Left ventricle myocardium inferior (tissue), 1 donor: ENCODE data around the gene YAE1. TPM values are rescaled to one million over a fixed set of nuclear protein-coding genes. Genes with fewer than 3 reads are reported as not detected.

ENCODE experiments used
- DNase-seq: peaks from one replicate; pipeline ENCODE4 v3.0.0-alpha.2; 2020
- H3K27ac ChIP-seq: fragments of 200-600 bp; replicated peaks from 2 replicates; pipeline ENCODE4 v1.8.0; 2021
- H3K27me3 ChIP-seq: fragments of 200-600 bp; 2 replicates; pipeline ENCODE4 v1.8.0; 2021; ENCODE audit warnings: low read depth
- H3K36me3 ChIP-seq: fragments of 200-600 bp; 2 replicates; pipeline ENCODE4 v1.8.0; 2021
- H3K4me1 ChIP-seq: fragments of 200-600 bp; 2 replicates; pipeline ENCODE4 v1.8.0; 2021
- H3K4me3 ChIP-seq: fragments of 200-600 bp; 2 replicates; pipeline ENCODE4 v1.8.0; 2021; ENCODE audit warnings: mild to moderate bottlenecking, moderate library complexity
- H3K9me3 ChIP-seq: fragments of 200-600 bp; replicated peaks from 2 replicates; pipeline ENCODE4 v1.8.0; 2021
- CTCF ChIP-seq: fragments of 200-600 bp; IDR thresholded peaks from 2 replicates; pipeline ENCODE4 v1.8.0; 2021; ENCODE audit warnings: antibody characterized with exemption, mild to moderate bottlenecking, borderline replicate concordance
- intact Hi-C: fragments of 100-400 bp; cut with micrococcal nuclease; formaldehyde crosslinking; loops from one replicate; pipeline ENCODE4 v1.11.0; 2022
- total RNA-seq: library from RNA; stranded (reverse); fragmentation: NEBNext Ultra II Directional; extraction: Animal tissue kit (Norgen Biotek cat#: 25700); gene quantifications from one replicate; pipeline ENCODE4 v1.2.1, GENCODE V29; 2021
- donor health status: DM: no; HTN: yes; CAD: no; lungs with severe emphysema.

Gene YAE1
- total RNA-seq, 1 donor from 2014 or later: 18.6 TPM

DNA sequence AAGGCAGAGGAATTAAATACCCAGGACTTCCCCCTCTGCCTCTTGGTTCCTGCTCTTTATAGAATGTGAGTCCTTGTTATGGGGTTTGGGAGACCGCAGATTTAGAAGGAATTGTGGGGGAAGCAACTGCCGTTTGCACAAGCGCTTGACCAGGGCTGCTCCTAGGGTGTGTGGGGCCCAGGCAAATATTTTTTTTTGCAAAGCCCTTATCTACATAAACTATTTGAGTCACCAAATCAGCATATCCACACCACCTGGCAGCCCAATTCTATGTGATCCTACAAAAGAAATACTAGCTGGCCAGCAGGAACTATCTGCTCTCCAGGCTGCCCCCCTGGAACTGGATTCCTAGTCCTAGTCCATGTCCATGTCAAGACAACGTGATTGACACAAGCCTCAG is 33.4 kb upstream of the YAE1 start:
- no peak for DNase-seq
- Histone ChIP-seq H3K4me1 (no peaks in the 10 kb centered on the region), H3K27ac (no peak overlapping the region), H3K36me3 (no peaks in the 10 kb centered on the region), H3K4me3 (no peak overlapping the region), H3K9me3 (no peaks in the 10 kb centered on the region), H3K27me3 (peaks cover 40% of the 10 kb centered on the region)
- TF ChIP-seq CTCF: no peak
- intact Hi-C loops: no loop called here

DNA sequence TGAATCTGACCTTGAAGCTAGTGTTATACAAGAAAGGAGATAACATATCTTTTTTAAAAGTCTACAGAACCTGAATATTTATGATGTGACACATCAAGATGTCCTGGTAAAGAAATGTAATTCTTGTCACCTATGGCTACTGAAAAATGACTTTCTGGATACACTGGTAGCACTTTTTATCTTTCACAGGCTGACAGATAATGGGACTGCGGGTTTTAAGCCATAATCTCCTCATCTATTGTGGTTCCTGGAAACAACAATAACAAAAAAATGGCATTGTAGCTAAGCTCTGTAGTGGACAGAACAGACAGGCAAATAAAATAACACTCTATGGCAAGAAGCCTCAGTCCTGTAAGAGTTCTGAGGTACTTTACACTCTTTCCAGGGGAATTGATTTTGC is 31.6 kb upstream of the YAE1 start:
- Histone ChIP-seq H3K4me3 (no peak overlapping the region), H3K27ac (no peak overlapping the region), H3K27me3 (peaks cover 42% of the 10 kb centered on the region), H3K36me3 (no peaks in the 10 kb centered on the region), H3K9me3 (no peaks in the 10 kb centered on the region), H3K4me1 (no peaks in the 10 kb centered on the region)
- no peak for DNase-seq
- intact Hi-C loops: no loop called here
- no peak for TF ChIP-seq CTCF

GRCh38 chr7:39535064-39535463 is 31.1 kb upstream of the YAE1 start:
- H3K4me1 ChIP-seq: no peaks in the 10 kb centered on the region
- intact Hi-C loops: no loop called here
- no peaks in the 10 kb centered on the region for H3K9me3 ChIP-seq
- no peaks in the 10 kb centered on the region for H3K36me3 ChIP-seq
- no peak overlapping the region for H3K27ac ChIP-seq
- H3K27me3 ChIP-seq: peaks cover 39% of the 10 kb centered on the region
- no peak for DNase-seq
- no peak for TF ChIP-seq CTCF
- no peak overlapping the region for H3K4me3 ChIP-seq

GRCh38 chr7:39535720-39536119 is 30.5 kb upstream of the YAE1 start:
- TF ChIP-seq CTCF: no peak
- Histone ChIP-seq H3K27ac (no peak overlapping the region), H3K36me3 (no peaks in the 10 kb centered on the region), H3K4me3 (no peak overlapping the region), H3K4me1 (no peaks in the 10 kb centered on the region), H3K9me3 (no peaks in the 10 kb centered on the region), H3K27me3 (peaks cover 32% of the 10 kb centered on the region)
- no peak for DNase-seq
- intact Hi-C loops: no loop called here

DNA sequence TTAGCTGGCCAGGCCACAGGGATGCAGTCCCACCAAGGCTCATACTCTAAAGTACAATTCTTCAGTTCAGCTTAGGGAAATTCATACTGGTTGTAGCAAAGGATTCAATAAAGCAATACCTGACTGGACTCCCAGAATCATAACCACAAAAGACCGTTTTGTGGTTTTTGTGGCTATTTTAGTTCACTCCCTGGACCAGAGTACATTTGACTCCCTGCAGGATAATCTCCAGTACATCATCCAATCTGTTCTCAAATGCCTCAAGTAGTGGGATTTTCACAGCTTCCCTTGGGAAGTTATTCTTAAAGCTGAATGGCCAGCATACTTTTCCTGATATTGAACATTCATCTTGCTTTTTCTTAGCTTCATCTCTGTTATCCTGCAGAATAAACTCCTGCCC is 29.3 kb upstream of the YAE1 start:
- H3K27me3 ChIP-seq: peaks cover 22% of the 10 kb centered on the region
- no peaks in the 10 kb centered on the region for H3K36me3 ChIP-seq
- H3K4me3 ChIP-seq: no peak overlapping the region
- no peak for DNase-seq
- no peaks in the 10 kb centered on the region for H3K9me3 ChIP-seq
- no peaks in the 10 kb centered on the region for H3K4me1 ChIP-seq
- no peak overlapping the region for H3K27ac ChIP-seq
- no peak for TF ChIP-seq CTCF
- intact Hi-C loops: no loop called here

- intact Hi-C loops: no loop called here
- TF ChIP-seq CTCF: no peak
These were observed 26.4 kb upstream of the YAE1 start for GRCh38 chr7:39539816-39540215.

More at GRCh38 chr7:39539816-39540215, 26.4 kb upstream of the YAE1 start:
- Histone ChIP-seq H3K4me3 (no peak overlapping the region), H3K9me3 (no peaks in the 10 kb centered on the region), H3K27me3 (peaks cover 3% of the 10 kb centered on the region), H3K27ac (no peak overlapping the region), H3K4me1 (no peaks in the 10 kb centered on the region), H3K36me3 (no peaks in the 10 kb centered on the region)
- no peak for DNase-seq
